Thoracic aorta (tissue), 2 donors: ENCODE measurements around the gene ARL3. TPM values are rescaled to one million over a fixed set of nuclear protein-coding genes. Genes with fewer than 3 reads are reported as not detected.

Source experiments
- ATAC-seq: fragments of 150-250 bp; one replicate; pipeline ENCODE4 v1.8.0; 2017; ENCODE audit warnings: low read depth; ENCODE audit not compliant: insufficient number of reproducible peaks, low FRiP score
- DNase-seq: peaks from one replicate; pipeline ENCODE4 v3.0.0-alpha.2; 2020; ENCODE audit warnings: low spot score
- H3K27ac ChIP-seq, 2 donors: fragments of 200-600 bp; sonication (generic); 1 replicate in 1 of 2; 2 replicates in 1 of 2; pipeline ENCODE4 v1.5.1; 2016; ENCODE audit warnings: mild to moderate bottlenecking in 2 of 2, moderate library complexity in 2 of 2
- H3K27me3 ChIP-seq: fragments of 200-600 bp; sonication (generic); replicated peaks from 2 replicates; pipeline ENCODE4 v1.6.0; 2016; ENCODE audit warnings: mild to moderate bottlenecking; ENCODE audit not compliant: insufficient read depth
- H3K36me3 ChIP-seq: fragments of 200-600 bp; sonication (generic); one replicate; pipeline ENCODE4 v1.5.1; 2016
- H3K4me1 ChIP-seq, 2 donors: fragments of 200-600 bp; sonication (generic); 1 replicate in 1 of 2; 2 replicates in 1 of 2; pipeline versions ENCODE4 v1.5.1 to v1.6.0; 2016; ENCODE audit warnings: low read depth in 2 of 2, mild to moderate bottlenecking in 1 of 2; ENCODE audit not compliant: control insufficient read depth in 1 of 2
- H3K4me3 ChIP-seq: fragments of 200-600 bp; sonication (generic); 2 replicates; pipeline ENCODE4 v1.5.1; 2016; ENCODE audit warnings: mild to moderate bottlenecking
- H3K9me3 ChIP-seq: fragments of 200-600 bp; sonication (generic); 2 replicates; pipeline ENCODE4 v1.5.1; 2016
- CTCF ChIP-seq: fragments of 200-600 bp; sonication (generic); IDR thresholded peaks from one replicate; pipeline ENCODE4 v1.5.1; 2019; ENCODE audit warnings: antibody characterized with exemption
- total RNA-seq, 2 donors: library from RNA; depleted of rRNA; stranded (reverse); fragments of >200 nt; gene quantifications; one replicate each; pipeline versions ENCODE4 v1.1.0 to v1.2.3, GENCODE V29; 2016

The ARL3 gene
- total RNA-seq, 2 donors from 2014 or later, result 5.1 to 8.8 TPM

DNA sequence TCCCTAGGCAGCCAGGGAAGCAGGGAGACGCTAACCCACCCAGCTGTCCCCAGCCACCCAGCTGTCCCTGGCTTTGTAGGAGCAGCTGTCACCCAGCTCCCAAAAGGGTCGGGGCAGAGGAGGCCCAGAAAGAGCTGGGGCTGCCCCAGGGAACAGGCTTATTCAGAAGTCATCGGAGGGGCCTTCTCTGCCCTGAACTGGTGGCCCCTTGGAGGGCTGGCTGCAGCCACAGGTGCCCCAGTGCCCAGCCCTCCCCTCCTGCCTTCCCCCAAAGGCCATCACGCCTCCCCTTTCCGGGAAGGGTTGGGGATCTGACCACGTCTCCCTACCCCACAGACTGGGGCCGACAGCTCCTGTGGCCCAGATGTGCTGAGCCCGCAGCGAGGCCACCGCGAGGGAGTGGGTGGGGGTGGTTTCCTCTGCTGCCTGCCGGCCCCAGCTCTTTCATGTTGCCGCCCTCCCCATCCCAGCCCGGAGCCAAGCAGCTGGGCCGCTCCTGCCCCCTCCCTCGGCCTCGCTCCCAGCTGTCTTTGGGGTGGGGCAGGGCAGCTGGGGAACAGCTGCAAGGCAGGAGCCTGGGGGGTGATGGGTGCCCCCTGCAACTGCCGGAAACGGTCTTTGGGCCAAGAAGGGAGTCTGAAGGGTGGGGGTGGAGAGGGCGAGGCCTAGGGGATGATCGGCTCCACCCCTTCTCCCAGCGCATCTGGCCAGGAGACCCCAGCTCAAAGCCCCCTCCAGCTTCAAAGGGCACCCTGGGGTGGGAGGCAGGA is 53.1 kb downstream of the ARL3 start:
- Histone ChIP-seq H3K36me3 (peaks cover 25% of the 10 kb centered on the region), H3K4me3 (peak overlapping the region; percentile 27), H3K9me3 (no peaks in the 10 kb centered on the region), H3K27me3 (no peaks in the 10 kb centered on the region), H3K27ac (no peak overlapping the region), H3K4me1 (peaks cover 3 to 22% of the 10 kb centered on the region in 2 donors)
- no peak for TF ChIP-seq CTCF
- ATAC-seq (no peak), DNase-seq (no peak)

DNA sequence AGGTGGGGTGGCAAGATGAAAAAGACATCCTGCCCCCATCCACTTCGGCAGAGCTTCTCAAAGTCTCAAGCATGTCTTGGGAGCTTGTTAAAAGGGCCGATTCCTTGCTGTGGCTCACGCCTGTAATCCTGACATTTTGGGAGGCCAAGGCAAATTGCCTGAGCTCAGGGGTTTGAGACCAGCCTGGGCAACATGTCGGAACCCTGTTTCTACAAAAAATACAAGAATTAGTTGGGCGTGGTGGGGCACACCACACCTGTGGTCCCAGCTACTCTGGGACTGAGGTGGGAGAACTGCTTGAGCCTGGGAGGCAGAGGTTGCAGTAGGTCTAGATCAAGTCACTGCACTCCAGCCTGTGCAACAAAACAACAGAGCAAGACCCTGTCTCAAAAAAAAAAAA is 55.4 kb downstream of the ARL3 start:
- DNase-seq (no peak), ATAC-seq (no peak)
- Histone ChIP-seq H3K4me3 (no peak overlapping the region), H3K27ac (no peak overlapping the region), H3K4me1 (peaks cover 3 to 22% of the 10 kb centered on the region in 2 donors), H3K36me3 (peaks cover 44% of the 10 kb centered on the region), H3K27me3 (no peaks in the 10 kb centered on the region), H3K9me3 (no peaks in the 10 kb centered on the region)
- no peak for TF ChIP-seq CTCF

GRCh38 chr10:102657984-102658724 is 56.0 kb downstream of the ARL3 start:
- ATAC-seq, result no peak
- Histone ChIP-seq H3K36me3 (peaks cover 51% of the 10 kb centered on the region), H3K4me1 (peaks cover 3 to 27% of the 10 kb centered on the region in 2 donors), H3K27ac (peak overlapping the region in 1 of 2 donors; percentile 10), H3K27me3 (no peaks in the 10 kb centered on the region), H3K4me3 (no peak overlapping the region), H3K9me3 (no peaks in the 10 kb centered on the region)
- no peak for TF ChIP-seq CTCF
- DNase-seq, result no peak

DNA sequence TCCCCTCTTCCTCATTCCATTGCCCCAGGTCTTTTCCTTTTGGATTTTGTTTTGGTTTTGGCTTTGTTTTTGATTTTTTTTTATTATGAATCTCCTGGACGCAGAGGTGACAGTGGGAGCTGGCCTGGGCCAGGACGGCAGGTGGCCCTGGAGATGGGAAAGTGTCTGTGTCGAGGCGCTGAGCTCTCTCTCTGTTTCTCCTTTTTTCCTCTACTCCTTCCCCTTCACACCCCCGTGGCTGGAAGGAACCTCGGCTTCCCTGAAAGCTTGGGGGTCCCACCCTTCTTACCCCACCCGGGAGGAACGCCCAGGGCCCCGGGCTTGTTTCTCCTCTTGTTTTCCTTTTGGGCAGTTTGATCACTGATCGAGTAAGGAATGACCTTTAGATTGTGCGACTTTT is 56.7 kb downstream of the ARL3 start:
- TF ChIP-seq CTCF, result no peak
- Histone ChIP-seq H3K36me3 (peaks cover 56% of the 10 kb centered on the region), H3K27ac (no peak overlapping the region)

GRCh38 chr10:102656791-102657371 is 57.3 kb downstream of the ARL3 start:
- H3K4me1 ChIP-seq, result peaks cover 3 to 39% of the 10 kb centered on the region in 2 donors
- no peaks in the 10 kb centered on the region for H3K27me3 ChIP-seq
- H3K9me3 ChIP-seq, result no peaks in the 10 kb centered on the region
- H3K27ac ChIP-seq, result no peak overlapping the region
- H3K36me3 ChIP-seq, result peaks cover 56% of the 10 kb centered on the region
- H3K4me3 ChIP-seq, result no peak overlapping the region
- TF ChIP-seq CTCF, result no peak
- ATAC-seq, result no peak
- no peak for DNase-seq

More for the DNA sequence above, 56.7 kb downstream of the ARL3 start:
- no peak overlapping the region for H3K4me3 ChIP-seq
- ATAC-seq (no peak), DNase-seq (no peak)
- H3K4me1 ChIP-seq, result peaks cover 3 to 34% of the 10 kb centered on the region in 2 donors
- no peaks in the 10 kb centered on the region for H3K9me3 ChIP-seq
- H3K27me3 ChIP-seq, result no peaks in the 10 kb centered on the region
